HCT116 (cell line): ENCODE measurements around the gene COL4A1. TPM values are rescaled to one million over a fixed set of nuclear protein-coding genes. Genes with fewer than 3 reads are reported as not detected.

Source experiments
- ATAC-seq: fragments of 200-7000 bp; cut with Tn5 transposase; 2 replicates; pipeline ENCODE4 v1.9.1; 2020; ENCODE audit warnings: mild to moderate bottlenecking, moderate library complexity
- BruUV-seq: library from RNA; stranded (reverse); fragments of 400-500 nt; replicated peaks from 2 replicates; lab custom pipeline; 2021; lab: Mats Ljungman, UMichigan
- CTCF ChIA-PET: fragments of 300-600 bp; sonication (Branson Sonifier 250); formaldehyde crosslinking; loops from one replicate; lab custom pipeline; 2021; ENCODE audit warnings: antibody characterized with exemption; lab: Charles Lee
- POLR2A ChIA-PET: fragments of 300-600, 350-600 bp; sonication (Branson Sonifier 250); formaldehyde crosslinking; loops from one replicate; lab custom pipeline; 2021; ENCODE audit warnings: antibody characterized with exemption; lab: Charles Lee
- RAD21 ChIA-PET, 2 experiments: fragments of 300-600 bp; sonication (Branson Sonifier 250); formaldehyde crosslinking; loops; one replicate each; lab custom pipeline; 2023; ENCODE audit warnings: low total read pairs in 2 of 2; ENCODE audit not compliant: uncharacterized antibody in 2 of 2, unreplicated experiment in 2 of 2, low non-redundant PET in 1 of 2; lab: Charles Lee
- DNase-seq: peaks from one replicate; pipeline ENCODE4 v3.0.0-alpha.2; 2010; ENCODE audit warnings: low read depth, low spot score
- H2AFZ ChIP-seq: fragments of 200-600 bp; shearing (Covaris generic), sonication (generic); 2 replicates; pipeline ENCODE4 v1.6.1; 2017; ENCODE audit warnings: low read depth, mixed run types, mixed read lengths, antibody characterized with exemption, low read length; ENCODE audit not compliant: poor library complexity, severe bottlenecking
- H3K27ac ChIP-seq: 2 replicates; pipeline ENCODE4 v1.5.1; 2012; ENCODE audit warnings: low read depth, low read length
- H3K27me3 ChIP-seq: fragments of 200-600 bp; sonication (generic); 2 replicates; pipeline ENCODE4 v1.6.1; 2016; ENCODE audit warnings: mixed run types, low read length, mixed read lengths; ENCODE audit not compliant: insufficient read depth
- H3K36me3 ChIP-seq, 2 experiments: fragments of 200-500 bp in 1 of 2; fragments of 200-600 bp in 1 of 2; sonication (Bioruptor generic) in 1 of 2; sonication (generic) in 1 of 2; 2 replicates each; pipeline versions ENCODE4 v1.5.1 to v1.6.1; 2014 to 2016; ENCODE audit warnings: low read length in 2 of 2, inconsistent platforms in 1 of 2, mixed read lengths in 1 of 2, mixed run types in 1 of 2; ENCODE audit not compliant: insufficient read depth in 2 of 2, control insufficient read depth in 1 of 2
- H3K4me1 ChIP-seq, 2 experiments: fragments of 200-600 bp in 1 of 2; sonication (generic) in 1 of 2; 2 replicates each; pipeline versions ENCODE4 v1.5.1 to v1.6.1; 2012 to 2017; ENCODE audit warnings: low read length in 2 of 2, inconsistent platforms in 1 of 2, mild to moderate bottlenecking in 1 of 2, mixed read lengths in 1 of 2, mixed run types in 1 of 2, moderate library complexity in 1 of 2; ENCODE audit not compliant: insufficient read depth in 2 of 2, control insufficient read depth in 1 of 2
- H3K4me2 ChIP-seq: fragments of 200-600 bp; sonication (generic); 2 replicates; pipeline ENCODE4 v1.6.1; 2017; ENCODE audit warnings: mixed run types, low read length, mixed read lengths
- H3K4me3 ChIP-seq, 2 experiments: fragments of 200-600 bp in 1 of 2; sonication (generic) in 1 of 2; replicated peaks in 1 of 2; 2 replicates each; pipeline ENCODE4 v1.5.1; 2011 to 2016; ENCODE audit warnings: low read length in 2 of 2, control low read depth in 1 of 2, low read depth in 1 of 2, mild to moderate bottlenecking in 1 of 2, mixed read lengths in 1 of 2, mixed run types in 1 of 2
- H3K79me2 ChIP-seq: fragments of 200-600 bp; sonication (generic); 2 replicates; pipeline ENCODE4 v1.6.1; 2017; ENCODE audit warnings: mild to moderate bottlenecking, mixed run types, low read length, moderate library complexity, mixed read lengths; ENCODE audit not compliant: insufficient read depth
- H3K9ac ChIP-seq: fragments of 200-600 bp; sonication (generic); 2 replicates; pipeline ENCODE4 v1.6.1; 2016; ENCODE audit warnings: low read length, mixed read lengths
- H3K9me2 ChIP-seq: fragments of 200-600 bp; sonication (generic), shearing (Covaris generic); 2 replicates; pipeline ENCODE4 v1.6.1; 2017; ENCODE audit warnings: mixed run types, mild to moderate bottlenecking, moderate library complexity; ENCODE audit not compliant: insufficient read depth
- H3K9me3 ChIP-seq, 2 experiments: fragments of 200-500 bp in 1 of 2; fragments of 200-600 bp in 1 of 2; sonication (Bioruptor generic) in 1 of 2; sonication (generic) in 1 of 2; 2 replicates each; pipeline ENCODE4 v1.6.1; 2014 to 2017; ENCODE audit warnings: low read length in 2 of 2, mixed read lengths in 2 of 2, inconsistent platforms in 1 of 2, low read depth in 1 of 2, mild to moderate bottlenecking in 1 of 2, mixed run types in 1 of 2, moderate library complexity in 1 of 2; ENCODE audit not compliant: control insufficient read depth in 1 of 2, insufficient read depth in 1 of 2
- H4K20me1 ChIP-seq: fragments of 200-600 bp; sonication (generic), shearing (Covaris generic); 2 replicates; pipeline ENCODE4 v1.6.1; 2017; ENCODE audit warnings: mixed run types, mild to moderate bottlenecking, moderate library complexity; ENCODE audit not compliant: insufficient read depth
- EZH2 ChIP-seq: fragments of 200-600 bp; sonication (generic); IDR thresholded peaks from 2 replicates; pipeline ENCODE4 v1.6.1; 2017; ENCODE audit warnings: antibody characterized with exemption, mixed run types
- EZH2phosphoT487 ChIP-seq: fragments of 200-600 bp; IDR thresholded peaks from 2 replicates; pipeline ENCODE4 v1.6.1; 2018; ENCODE audit warnings: antibody characterized with exemption, borderline replicate concordance
- FOSL1 ChIP-seq: IDR thresholded peaks from 2 replicates; pipeline ENCODE4 v1.6.1; 2012; ENCODE audit warnings: low read depth
- RAD21 ChIP-seq: IDR thresholded peaks from 2 replicates; pipeline ENCODE4 v1.6.1; 2012; ENCODE audit warnings: low read depth, mild to moderate bottlenecking
- SRF ChIP-seq: IDR thresholded peaks from 2 replicates; pipeline ENCODE4 v1.6.1; 2012; ENCODE audit warnings: low read depth
- intact Hi-C: fragments of 100-400 bp; cut with micrococcal nuclease; formaldehyde crosslinking; loops from 2 replicates; pipeline ENCODE4 v1.10.0; 2022
- total RNA-seq: library from RNA; stranded (reverse); gene quantifications from one replicate; pipeline ENCODE4 v1.2.1, GENCODE V29; 2021; ENCODE audit not compliant: unreplicated experiment
- TF ChIP-seq, protein P1 (sequence below): IDR thresholded peaks from 2 replicates; pipeline ENCODE4 v1.6.1; 2011; ENCODE audit warnings: mild to moderate bottlenecking, low read length, moderate library complexity; ENCODE audit not compliant: insufficient replicate concordance; ENCODE audit errors: extremely low read depth
- TF ChIP-seq, protein P2 (sequence below): IDR thresholded peaks from 2 replicates; pipeline ENCODE4 v1.6.1; 2012
- TF ChIP-seq, protein P3 (sequence below): IDR thresholded peaks from 2 replicates; pipeline ENCODE4 v1.6.1; 2012
- TF ChIP-seq, protein P4 (sequence below), 3 experiments: fragments of 200-600 bp in 1 of 3; sonication (generic) in 1 of 3; IDR thresholded peaks in 2 of 3; conservative IDR thresholded peaks in 1 of 3; 2 replicates each; pipeline ENCODE4 v1.5.1; 2012 to 2017; ENCODE audit warnings: low read depth in 2 of 3, low read length in 2 of 3, antibody characterized with exemption in 1 of 3, borderline replicate concordance in 1 of 3, control low read depth in 1 of 3, mild to moderate bottlenecking in 1 of 3, mixed read lengths in 1 of 3, mixed run types in 1 of 3, moderate library complexity in 1 of 3; ENCODE audit not compliant: insufficient read depth in 1 of 3
- TF ChIP-seq, protein P5 (sequence below): IDR thresholded peaks from 2 replicates; pipeline ENCODE4 v1.6.1; 2012; ENCODE audit warnings: low read depth

COL4A1 gene
- total RNA-seq, 1 experiment from 2014 or later = 0.57 TPM

DNA sequence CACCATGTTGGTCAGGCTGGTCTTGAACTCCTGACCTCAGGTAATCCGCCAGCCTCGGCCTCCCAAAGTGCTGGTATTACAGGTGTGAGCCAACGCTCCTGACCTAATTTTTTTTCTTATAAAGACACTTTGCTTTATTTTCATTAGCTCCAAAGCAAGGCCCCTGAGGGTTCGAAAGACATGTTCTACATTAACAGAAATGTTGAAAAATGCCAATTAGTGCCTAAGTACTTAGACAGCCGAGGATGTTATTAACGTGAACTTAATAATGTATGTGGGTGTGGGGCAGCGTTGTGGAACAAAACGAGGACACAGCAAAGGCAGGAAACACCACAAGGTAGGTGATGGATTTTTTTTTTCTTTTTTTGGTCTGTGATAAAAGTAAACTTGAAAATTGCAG lies 82.4 kb downstream of the COL4A1 start:
- CTCF ChIA-PET = interaction anchor here (1.6 to 3.3 kb wide), 2 partner anchors 15 to 219 kb away, joined by 4 to 18 read pairs; no protein-coding TSS in a partner anchor
- ATAC-seq = no peak
- Histone ChIP-seq H3K4me3 (no peak overlapping the region), H2AFZ (no peak overlapping the region), H3K9me3 (no peaks in the 10 kb centered on the region), H3K9ac (no peak overlapping the region), H4K20me1 (no peaks in the 10 kb centered on the region), H3K27ac (no peak overlapping the region), H3K36me3 (no peaks in the 10 kb centered on the region), H3K79me2 (no peaks in the 10 kb centered on the region), H3K9me2 (no peaks in the 10 kb centered on the region), H3K4me1 (peaks cover 0 to 4% of the 10 kb centered on the region in 2 experiments; a peak in 1 of 4 replicates), H3K4me2 (no peak overlapping the region), H3K27me3 (no peaks in the 10 kb centered on the region)
- POLR2A ChIA-PET = no interaction called here
- intact Hi-C loops = loop anchor here (5.0 to 10.0 kb wide), 2 partner anchors 340 to 593 kb away; partner anchors contain the start of gene RAB20
- TF ChIP-seq SRF (no peak), FOSL1 (no peak), EZH2phosphoT487 (no peak), EZH2 (no peak), RAD21 (no peak)
- TF ChIP-seq, protein P1, sequence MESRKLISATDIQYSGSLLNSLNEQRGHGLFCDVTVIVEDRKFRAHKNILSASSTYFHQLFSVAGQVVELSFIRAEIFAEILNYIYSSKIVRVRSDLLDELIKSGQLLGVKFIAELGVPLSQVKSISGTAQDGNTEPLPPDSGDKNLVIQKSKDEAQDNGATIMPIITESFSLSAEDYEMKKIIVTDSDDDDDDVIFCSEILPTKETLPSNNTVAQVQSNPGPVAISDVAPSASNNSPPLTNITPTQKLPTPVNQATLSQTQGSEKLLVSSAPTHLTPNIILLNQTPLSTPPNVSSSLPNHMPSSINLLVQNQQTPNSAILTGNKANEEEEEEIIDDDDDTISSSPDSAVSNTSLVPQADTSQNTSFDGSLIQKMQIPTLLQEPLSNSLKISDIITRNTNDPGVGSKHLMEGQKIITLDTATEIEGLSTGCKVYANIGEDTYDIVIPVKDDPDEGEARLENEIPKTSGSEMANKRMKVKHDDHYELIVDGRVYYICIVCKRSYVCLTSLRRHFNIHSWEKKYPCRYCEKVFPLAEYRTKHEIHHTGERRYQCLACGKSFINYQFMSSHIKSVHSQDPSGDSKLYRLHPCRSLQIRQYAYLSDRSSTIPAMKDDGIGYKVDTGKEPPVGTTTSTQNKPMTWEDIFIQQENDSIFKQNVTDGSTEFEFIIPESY = no peak
- TF ChIP-seq, protein P2, sequence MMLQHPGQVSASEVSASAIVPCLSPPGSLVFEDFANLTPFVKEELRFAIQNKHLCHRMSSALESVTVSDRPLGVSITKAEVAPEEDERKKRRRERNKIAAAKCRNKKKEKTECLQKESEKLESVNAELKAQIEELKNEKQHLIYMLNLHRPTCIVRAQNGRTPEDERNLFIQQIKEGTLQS = no peak
- TF ChIP-seq, protein P3, sequence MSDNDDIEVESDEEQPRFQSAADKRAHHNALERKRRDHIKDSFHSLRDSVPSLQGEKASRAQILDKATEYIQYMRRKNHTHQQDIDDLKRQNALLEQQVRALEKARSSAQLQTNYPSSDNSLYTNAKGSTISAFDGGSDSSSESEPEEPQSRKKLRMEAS = no peak
- TF ChIP-seq, protein P4, sequence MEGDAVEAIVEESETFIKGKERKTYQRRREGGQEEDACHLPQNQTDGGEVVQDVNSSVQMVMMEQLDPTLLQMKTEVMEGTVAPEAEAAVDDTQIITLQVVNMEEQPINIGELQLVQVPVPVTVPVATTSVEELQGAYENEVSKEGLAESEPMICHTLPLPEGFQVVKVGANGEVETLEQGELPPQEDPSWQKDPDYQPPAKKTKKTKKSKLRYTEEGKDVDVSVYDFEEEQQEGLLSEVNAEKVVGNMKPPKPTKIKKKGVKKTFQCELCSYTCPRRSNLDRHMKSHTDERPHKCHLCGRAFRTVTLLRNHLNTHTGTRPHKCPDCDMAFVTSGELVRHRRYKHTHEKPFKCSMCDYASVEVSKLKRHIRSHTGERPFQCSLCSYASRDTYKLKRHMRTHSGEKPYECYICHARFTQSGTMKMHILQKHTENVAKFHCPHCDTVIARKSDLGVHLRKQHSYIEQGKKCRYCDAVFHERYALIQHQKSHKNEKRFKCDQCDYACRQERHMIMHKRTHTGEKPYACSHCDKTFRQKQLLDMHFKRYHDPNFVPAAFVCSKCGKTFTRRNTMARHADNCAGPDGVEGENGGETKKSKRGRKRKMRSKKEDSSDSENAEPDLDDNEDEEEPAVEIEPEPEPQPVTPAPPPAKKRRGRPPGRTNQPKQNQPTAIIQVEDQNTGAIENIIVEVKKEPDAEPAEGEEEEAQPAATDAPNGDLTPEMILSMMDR (IDR thresholded peaks at IDR 0.05 in 2 of 3, conservative IDR thresholded peaks at IDR 0.05 in 1 of 3; ENCODE audit: borderline replicate concordance in 1 of 3, insufficient read depth in 1 of 3, low read depth in 2 of 3, low read length in 2 of 3) = no peak
- TF ChIP-seq, protein P5, sequence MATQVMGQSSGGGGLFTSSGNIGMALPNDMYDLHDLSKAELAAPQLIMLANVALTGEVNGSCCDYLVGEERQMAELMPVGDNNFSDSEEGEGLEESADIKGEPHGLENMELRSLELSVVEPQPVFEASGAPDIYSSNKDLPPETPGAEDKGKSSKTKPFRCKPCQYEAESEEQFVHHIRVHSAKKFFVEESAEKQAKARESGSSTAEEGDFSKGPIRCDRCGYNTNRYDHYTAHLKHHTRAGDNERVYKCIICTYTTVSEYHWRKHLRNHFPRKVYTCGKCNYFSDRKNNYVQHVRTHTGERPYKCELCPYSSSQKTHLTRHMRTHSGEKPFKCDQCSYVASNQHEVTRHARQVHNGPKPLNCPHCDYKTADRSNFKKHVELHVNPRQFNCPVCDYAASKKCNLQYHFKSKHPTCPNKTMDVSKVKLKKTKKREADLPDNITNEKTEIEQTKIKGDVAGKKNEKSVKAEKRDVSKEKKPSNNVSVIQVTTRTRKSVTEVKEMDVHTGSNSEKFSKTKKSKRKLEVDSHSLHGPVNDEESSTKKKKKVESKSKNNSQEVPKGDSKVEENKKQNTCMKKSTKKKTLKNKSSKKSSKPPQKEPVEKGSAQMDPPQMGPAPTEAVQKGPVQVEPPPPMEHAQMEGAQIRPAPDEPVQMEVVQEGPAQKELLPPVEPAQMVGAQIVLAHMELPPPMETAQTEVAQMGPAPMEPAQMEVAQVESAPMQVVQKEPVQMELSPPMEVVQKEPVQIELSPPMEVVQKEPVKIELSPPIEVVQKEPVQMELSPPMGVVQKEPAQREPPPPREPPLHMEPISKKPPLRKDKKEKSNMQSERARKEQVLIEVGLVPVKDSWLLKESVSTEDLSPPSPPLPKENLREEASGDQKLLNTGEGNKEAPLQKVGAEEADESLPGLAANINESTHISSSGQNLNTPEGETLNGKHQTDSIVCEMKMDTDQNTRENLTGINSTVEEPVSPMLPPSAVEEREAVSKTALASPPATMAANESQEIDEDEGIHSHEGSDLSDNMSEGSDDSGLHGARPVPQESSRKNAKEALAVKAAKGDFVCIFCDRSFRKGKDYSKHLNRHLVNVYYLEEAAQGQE = no peak
- no TSS peak for BruUV-seq
- no peak for DNase-seq
- RAD21 ChIA-PET = no interaction called here
